Neural cell (in vitro differentiated cells): ENCODE data around the gene MRPL28. TPM values are rescaled to one million over a fixed set of nuclear protein-coding genes. Genes with fewer than 3 reads are reported as not detected.

Experiments
- H2AFZ ChIP-seq: fragments of 200-600, 300-800 bp; sonication (generic), shearing (Covaris generic); 2 replicates; pipeline ENCODE4 v1.6.0; 2014; ENCODE audit warnings: low read depth, mild to moderate bottlenecking, antibody characterized with exemption, low read length, moderate library complexity
- H3F3A ChIP-seq: fragments of 200-600 bp; shearing (Covaris generic); 2 replicates; pipeline ENCODE4 v1.6.1; 2016; ENCODE audit warnings: mild to moderate bottlenecking, moderate library complexity, mixed read lengths, antibody characterized with exemption, low read length; ENCODE audit not compliant: insufficient read depth, poor library complexity, severe bottlenecking
- H3K27ac ChIP-seq: fragments of 200-600, 300-800 bp; sonication (generic), shearing (Covaris generic); 2 replicates; pipeline ENCODE4 v1.5.1; 2014; ENCODE audit warnings: mild to moderate bottlenecking, low read length, moderate library complexity
- H3K27me3 ChIP-seq: fragments of 300-800, 200-600 bp; sonication (generic), shearing (Covaris generic); 2 replicates; pipeline ENCODE4 v1.6.0; 2014; ENCODE audit warnings: mild to moderate bottlenecking, low read depth, low read length, moderate library complexity; ENCODE audit not compliant: insufficient read depth
- H3K36me3 ChIP-seq: fragments of 300-800, 200-600 bp; sonication (generic), shearing (Covaris generic); 2 replicates; pipeline ENCODE4 v1.5.1; 2014; ENCODE audit warnings: mild to moderate bottlenecking, antibody characterized with exemption, low read length, moderate library complexity; ENCODE audit not compliant: insufficient read depth
- H3K4me2 ChIP-seq: fragments of 300-800, 200-600 bp; sonication (generic), shearing (Covaris generic); 2 replicates; pipeline ENCODE4 v1.6.0; 2014; ENCODE audit warnings: mild to moderate bottlenecking, low read length
- H3K4me3 ChIP-seq: fragments of 300-800, 200-600 bp; sonication (generic), shearing (Covaris generic); 2 replicates; pipeline ENCODE4 v1.5.1; 2014; ENCODE audit warnings: mild to moderate bottlenecking, low read length, moderate library complexity
- H3K79me2 ChIP-seq: fragments of 200-600 bp; shearing (Covaris generic); replicated peaks from 2 replicates; pipeline ENCODE4 v1.6.0; 2014; ENCODE audit warnings: mild to moderate bottlenecking, low read length, moderate library complexity; ENCODE audit not compliant: insufficient read depth
- H3K9ac ChIP-seq: fragments of 300-800, 200-600 bp; sonication (generic), shearing (Covaris generic); 2 replicates; pipeline ENCODE4 v1.6.1; 2016; ENCODE audit warnings: mild to moderate bottlenecking, low read length, mixed read lengths
- H3K9me2 ChIP-seq: fragments of 200-600 bp; shearing (Covaris generic); 2 replicates; pipeline ENCODE4 v1.6.1; 2016; ENCODE audit warnings: mild to moderate bottlenecking, low read length, mixed read lengths; ENCODE audit not compliant: insufficient read depth
- H3K9me3 ChIP-seq: fragments of 200-600, 300-800 bp; sonication (generic), shearing (Covaris generic); 2 replicates; pipeline ENCODE4 v1.6.1; 2016; ENCODE audit warnings: mild to moderate bottlenecking, mixed run types, low read length, moderate library complexity, mixed read lengths
- H4K20me1 ChIP-seq: fragments of 200-600 bp; shearing (Covaris generic); 2 replicates; pipeline ENCODE4 v1.6.1; 2016; ENCODE audit warnings: mild to moderate bottlenecking, mixed run types; ENCODE audit not compliant: insufficient read depth
- CTCF ChIP-seq: fragments of 450-650 bp; IDR thresholded peaks from 2 replicates; pipeline ENCODE4 v1.5.1; 2014; ENCODE audit warnings: antibody characterized with exemption, mild to moderate bottlenecking, moderate library complexity; ENCODE audit not compliant: poor library complexity, severe bottlenecking
- EP300 ChIP-seq: fragments of 450-650 bp; conservative IDR thresholded peaks from 2 replicates; pipeline ENCODE4 v1.6.1; 2014; ENCODE audit warnings: antibody characterized with exemption, mild to moderate bottlenecking, moderate library complexity; ENCODE audit not compliant: poor library complexity, severe bottlenecking
- EZH2 ChIP-seq: fragments of 200-600, 300-800 bp; shearing (Covaris generic), sonication (generic); IDR thresholded peaks from 2 replicates; pipeline ENCODE4 v1.6.1; 2014; ENCODE audit warnings: antibody characterized with exemption, low read length, borderline replicate concordance, mild to moderate bottlenecking; ENCODE audit not compliant: insufficient read depth, poor library complexity, severe bottlenecking
- MXI1 ChIP-seq: fragments of 450-650 bp; conservative IDR thresholded peaks from 2 replicates; pipeline ENCODE4 v1.6.1; 2014; ENCODE audit warnings: antibody characterized with exemption, mild to moderate bottlenecking; ENCODE audit not compliant: poor library complexity, severe bottlenecking
- POLR2AphosphoS5 ChIP-seq: IDR thresholded peaks from 2 replicates; pipeline ENCODE4 v1.6.1; 2012
- RAD21 ChIP-seq: fragments of 450-650 bp; conservative IDR thresholded peaks from 2 replicates; pipeline ENCODE4 v1.6.1; 2014; ENCODE audit warnings: antibody characterized with exemption, mild to moderate bottlenecking, moderate library complexity
- REST ChIP-seq: IDR thresholded peaks from 2 replicates; pipeline ENCODE4 v1.6.1; 2012; ENCODE audit warnings: borderline replicate concordance
- SMC3 ChIP-seq: fragments of 450-650 bp; conservative IDR thresholded peaks from 2 replicates; pipeline ENCODE4 v1.6.1; 2014; ENCODE audit warnings: antibody characterized with exemption, mild to moderate bottlenecking, moderate library complexity; ENCODE audit not compliant: poor library complexity
- TAF1 ChIP-seq: IDR thresholded peaks from 2 replicates; pipeline ENCODE4 v1.6.1; 2012; ENCODE audit warnings: low read depth
- polyA plus RNA-seq: library from polyadenylated mRNA; depleted of rRNA; stranded (reverse); fragments of >200 nt; gene quantifications from 2 replicates; pipeline ENCODE4 v1.2.3, GENCODE V29; 2014

The MRPL28 gene
- polyA plus RNA-seq, 1 donor from 2014 or later, result 134 TPM

- Histone ChIP-seq H3K4me2 (no peak overlapping the region), H3K9ac (peak overlapping the region; percentile 45), H3K9me3 (no peaks in the 10 kb centered on the region), H4K20me1 (no peaks in the 10 kb centered on the region), H3K36me3 (no peaks in the 10 kb centered on the region), H3K4me3 (peak overlapping the region; percentile 67), H3K9me2 (no peaks in the 10 kb centered on the region), H3K27ac (no peak overlapping the region), H3F3A (no peaks in the 10 kb centered on the region), H3K79me2 (peaks cover 8% of the 10 kb centered on the region), H3K27me3 (no peaks in the 10 kb centered on the region), H2AFZ (peak overlapping the region; percentile 40)
- TF ChIP-seq CTCF (no peak), TAF1 (no peak), EP300 (no peak), REST (no peak), MXI1 (no peak), RAD21 (no peak), EZH2 (no peak), POLR2AphosphoS5 (no peak), SMC3 (no peak)
Measured at GRCh38 chr16:353404-354290, 16.7 kb downstream of the MRPL28 start.

GRCh38 chr16:352547-353403, 17.6 kb downstream of the MRPL28 start, which contains the start of gene AXIN1:
Gene AXIN1 (minus strand): TSS chr16:352723. CDS start chr16:347025, 5,698 bp downstream.
- Histone ChIP-seq H3K79me2 (peaks cover 12% of the 10 kb centered on the region), H3K27ac (no peak within 1 kb of the TSS), H4K20me1 (no peaks in the 10 kb centered on the region), H3K9me3 (no peaks in the 10 kb centered on the region), H3K9ac (peak within 1 kb of the TSS; percentile 67), H3K4me3 (peak within 1 kb of the TSS; percentile 78), H3K4me2 (peak within 1 kb of the TSS; percentile 78), H3K27me3 (no peaks in the 10 kb centered on the region), H3F3A (no peaks in the 10 kb centered on the region), H2AFZ (peak within 1 kb of the TSS; percentile 40), H3K36me3 (no peaks in the 10 kb centered on the region), H3K9me2 (no peaks in the 10 kb centered on the region)
- no peak for TF ChIP-seq EP300
- TF ChIP-seq POLR2AphosphoS5, result peak; percentile 60
- peak; percentile 65 for TF ChIP-seq MXI1
